CD4-positive, CD25-positive, alpha-beta regulatory T cell (primary cell): Measurements from ENCODE around the gene ELF2. TPM values are rescaled to one million over a fixed set of nuclear protein-coding genes. Genes with fewer than 3 reads are reported as not detected.

Experiments used
- ATAC-seq, 2 donors: fragments of 150-1000 bp; cut with Tn5 transposase; one replicate each; pipeline ENCODE4 v1.10.0; 2021; ENCODE audit warnings: low read depth in 2 of 2, moderate number of reproducible peaks in 2 of 2, moderate library complexity in 1 of 2
- DNase-seq, 3 donors: peaks; one replicate each; pipeline versions ENCODE4 v3.0.0 to v3.0.0-alpha.2; 2012 to 2022; ENCODE audit warnings: mixed read lengths in 1 of 3
- H3K27ac ChIP-seq: one replicate; pipeline ENCODE4 v1.7.0; 2013; ENCODE audit warnings: mild to moderate bottlenecking, low read length; ENCODE audit not compliant: insufficient read depth, poor library complexity, severe bottlenecking
- H3K27me3 ChIP-seq: one replicate; pipeline ENCODE4 v1.7.0; 2013; ENCODE audit warnings: low read length; ENCODE audit not compliant: control insufficient read depth, insufficient read depth
- H3K36me3 ChIP-seq: one replicate; pipeline ENCODE4 v1.7.0; 2013; ENCODE audit warnings: mild to moderate bottlenecking, low read length, moderate library complexity; ENCODE audit not compliant: control insufficient read depth, insufficient read depth
- H3K4me1 ChIP-seq: 2 replicates; pipeline ENCODE4 v1.7.0; 2013; ENCODE audit warnings: mild to moderate bottlenecking, low read length; ENCODE audit not compliant: insufficient read depth, control insufficient read depth, poor library complexity, severe bottlenecking
- H3K4me3 ChIP-seq: one replicate; pipeline ENCODE4 v1.7.0; 2013; ENCODE audit warnings: low read depth, mild to moderate bottlenecking, low read length, moderate library complexity
- H3K9me3 ChIP-seq, 2 experiments: 1 replicate in 1 of 2; 2 replicates in 1 of 2; pipeline ENCODE4 v1.7.0; 2013; ENCODE audit warnings: low read length in 2 of 2, mild to moderate bottlenecking in 1 of 2, moderate library complexity in 1 of 2; ENCODE audit not compliant: control insufficient read depth in 2 of 2
- H3K27ac Mint-ChIP-seq, 3 donors: one replicate each; pipeline ENCODE4 v1.8.0; 2020 to 2022; ENCODE audit warnings: mild to moderate bottlenecking in 3 of 3, mixed read lengths in 3 of 3, moderate library complexity in 2 of 3
- H3K27me3 Mint-ChIP-seq: one replicate; pipeline ENCODE4 v1.8.0; 2022; ENCODE audit warnings: mild to moderate bottlenecking, mixed read lengths
- H3K36me3 Mint-ChIP-seq: one replicate; pipeline ENCODE4 v1.8.0; 2020; ENCODE audit warnings: mixed read lengths
- H3K4me1 Mint-ChIP-seq, 4 donors: one replicate each; pipeline ENCODE4 v1.8.0; 2020 to 2022; ENCODE audit warnings: mixed read lengths in 4 of 4, mild to moderate bottlenecking in 1 of 4
- H3K4me3 Mint-ChIP-seq, 4 donors: one replicate each; pipeline ENCODE4 v1.8.0; 2020 to 2022; ENCODE audit warnings: mild to moderate bottlenecking in 4 of 4, mixed read lengths in 4 of 4, moderate library complexity in 3 of 4
- H3K9me3 Mint-ChIP-seq, 7 donors: one replicate each; pipeline ENCODE4 v1.8.0; 2020 to 2022; ENCODE audit warnings: mixed read lengths in 7 of 7, mild to moderate bottlenecking in 3 of 7, moderate library complexity in 2 of 7
- polyA plus RNA-seq, 4 donors: library from polyadenylated mRNA; unstranded; fragments of 300-500 nt; fragmentation: Illumina TruSeq; gene quantifications; one replicate each; pipeline ENCODE4 v1.2.3, GENCODE V29; 2021
- total RNA-seq: library from RNA; stranded (reverse); gene quantifications from one replicate; pipeline ENCODE4 v1.2.3, GENCODE V29; 2022

ELF2 gene
- total and polyA plus RNA-seq, 5 donors from 2014 or later, result 27.7 to 75.0 (median 32.9) TPM

GRCh38 chr4:139146926-139147629 lies 29.9 kb downstream of the ELF2 start:
- Histone ChIP-seq H3K4me1 (no peaks in the 10 kb centered on the region), H3K36me3 (no peaks in the 10 kb centered on the region), H3K27ac (no peak overlapping the region), H3K27me3 (no peaks in the 10 kb centered on the region), H3K9me3 (no peaks in the 10 kb centered on the region), H3K4me3 (no peak overlapping the region)
- ATAC-seq (no peak), DNase-seq (no peak)
- Mint-ChIP-seq H3K4me3 (no peak overlapping the region), H3K4me1 (peaks cover 0 to 11% (median 5%) of the 10 kb centered on the region in 4 donors), H3K9me3 (peaks cover 0 to 8% (median 5%) of the 10 kb centered on the region in 7 donors), H3K27ac (no peak overlapping the region), H3K36me3 (peaks cover 3% of the 10 kb centered on the region), H3K27me3 (peaks cover 16% of the 10 kb centered on the region)

- DNase-seq (no peak), ATAC-seq (no peak)
- Histone ChIP-seq H3K9me3 (no peaks in the 10 kb centered on the region), H3K27me3 (no peaks in the 10 kb centered on the region), H3K4me3 (no peak overlapping the region), H3K4me1 (no peaks in the 10 kb centered on the region), H3K36me3 (no peaks in the 10 kb centered on the region), H3K27ac (no peak overlapping the region)
- H3K27ac Mint-ChIP-seq, result no peak overlapping the region
- H3K27me3 Mint-ChIP-seq, result peaks cover 21% of the 10 kb centered on the region
- H3K4me1 Mint-ChIP-seq, result peaks cover 0 to 11% (median 7%) of the 10 kb centered on the region in 4 donors
- peaks cover 3% of the 10 kb centered on the region for H3K36me3 Mint-ChIP-seq
- peaks cover 0 to 8% (median 5%) of the 10 kb centered on the region in 7 donors for H3K9me3 Mint-ChIP-seq
- no peak overlapping the region for H3K4me3 Mint-ChIP-seq
These were observed 31.5 kb downstream of the ELF2 start for GRCh38 chr4:139145552-139145932.

- Histone ChIP-seq H3K4me1 (no peaks in the 10 kb centered on the region), H3K27me3 (peaks cover 1% of the 10 kb centered on the region), H3K4me3 (no peak overlapping the region), H3K27ac (no peak overlapping the region), H3K36me3 (no peaks in the 10 kb centered on the region), H3K9me3 (no peaks in the 10 kb centered on the region)
- Mint-ChIP-seq H3K36me3 (peaks cover 3% of the 10 kb centered on the region), H3K27me3 (peaks cover 21% of the 10 kb centered on the region), H3K4me1 (peaks cover 0 to 11% (median 7%) of the 10 kb centered on the region in 4 donors), H3K9me3 (peaks cover 0 to 8% (median 5%) of the 10 kb centered on the region in 7 donors), H3K4me3 (no peak overlapping the region), H3K27ac (no peak overlapping the region)
- no peak for DNase-seq
- no peak for ATAC-seq
These were observed 32.0 kb downstream of the ELF2 start for GRCh38 chr4:139144911-139145551.

- Mint-ChIP-seq H3K4me1 (peaks cover 0 to 11% (median 7%) of the 10 kb centered on the region in 4 donors), H3K9me3 (peaks cover 0 to 8% (median 5%) of the 10 kb centered on the region in 7 donors), H3K36me3 (peaks cover 3% of the 10 kb centered on the region), H3K27ac (no peak overlapping the region), H3K4me3 (no peak overlapping the region), H3K27me3 (peaks cover 21% of the 10 kb centered on the region)
- no peak overlapping the region for H3K27ac ChIP-seq
- H3K9me3 ChIP-seq, result no peaks in the 10 kb centered on the region
- H3K27me3 ChIP-seq, result peaks cover 2% of the 10 kb centered on the region
- DNase-seq (no peak), ATAC-seq (no peak)
- no peak overlapping the region for H3K4me3 ChIP-seq
- H3K4me1 ChIP-seq, result no peaks in the 10 kb centered on the region
- no peaks in the 10 kb centered on the region for H3K36me3 ChIP-seq
These were observed 32.7 kb downstream of the ELF2 start for GRCh38 chr4:139144161-139144859.

- no peak for DNase-seq
- Histone ChIP-seq H3K4me1 (no peaks in the 10 kb centered on the region), H3K9me3 (no peaks in the 10 kb centered on the region), H3K27me3 (peaks cover 2% of the 10 kb centered on the region), H3K4me3 (no peak overlapping the region), H3K27ac (no peak overlapping the region), H3K36me3 (no peaks in the 10 kb centered on the region)
- peaks cover 0 to 8% (median 5%) of the 10 kb centered on the region in 7 donors for H3K9me3 Mint-ChIP-seq
- ATAC-seq, result no peak
- peaks cover 12% of the 10 kb centered on the region for H3K27me3 Mint-ChIP-seq
- no peak overlapping the region for H3K4me3 Mint-ChIP-seq
- peaks cover 0 to 11% (median 6%) of the 10 kb centered on the region in 4 donors for H3K4me1 Mint-ChIP-seq
- H3K27ac Mint-ChIP-seq, result no peak overlapping the region
- H3K36me3 Mint-ChIP-seq, result peaks cover 3% of the 10 kb centered on the region
These were observed 34.0 kb downstream of the ELF2 start for GRCh38 chr4:139142980-139143379.

GRCh38 chr4:139142087-139142486 lies 34.9 kb downstream of the ELF2 start:
- Histone ChIP-seq H3K4me3 (no peak overlapping the region), H3K27me3 (peaks cover 2% of the 10 kb centered on the region), H3K9me3 (no peaks in the 10 kb centered on the region), H3K36me3 (no peaks in the 10 kb centered on the region), H3K27ac (no peak overlapping the region), H3K4me1 (no peaks in the 10 kb centered on the region)
- H3K9me3 Mint-ChIP-seq, result peaks cover 0 to 8% (median 5%) of the 10 kb centered on the region in 7 donors
- peaks cover 0 to 8% (median 5%) of the 10 kb centered on the region in 4 donors for H3K4me1 Mint-ChIP-seq
- DNase-seq (no peak), ATAC-seq (no peak)
- peaks cover 12% of the 10 kb centered on the region for H3K27me3 Mint-ChIP-seq
- no peak overlapping the region for H3K27ac Mint-ChIP-seq
- H3K4me3 Mint-ChIP-seq, result no peak overlapping the region
- peaks cover 3% of the 10 kb centered on the region for H3K36me3 Mint-ChIP-seq

GRCh38 chr4:139137763-139138162 lies 39.3 kb downstream of the ELF2 start:
- no peaks in the 10 kb centered on the region for H3K36me3 Mint-ChIP-seq
- no peak for DNase-seq
- H3K36me3 ChIP-seq, result no peaks in the 10 kb centered on the region
- H3K27me3 ChIP-seq, result peaks cover 2% of the 10 kb centered on the region
- no peak for ATAC-seq
- no peak overlapping the region for H3K4me3 Mint-ChIP-seq
- H3K27ac ChIP-seq, result no peak overlapping the region
- H3K27ac Mint-ChIP-seq, result no peak overlapping the region
- no peaks in the 10 kb centered on the region for H3K4me1 ChIP-seq
- no peaks in the 10 kb centered on the region for H3K9me3 ChIP-seq
- peaks cover 0 to 3% (median 0%) of the 10 kb centered on the region in 7 donors for H3K9me3 Mint-ChIP-seq
- peaks cover 0 to 4% (median 0%) of the 10 kb centered on the region in 4 donors for H3K4me1 Mint-ChIP-seq
- H3K27me3 Mint-ChIP-seq, result peaks cover 10% of the 10 kb centered on the region
- H3K4me3 ChIP-seq, result no peak overlapping the region
